GM15510 (cell line): ENCODE measurements around the gene E2F6.

ENCODE experiments used
- POLR2A ChIP-seq: IDR thresholded peaks from 3 replicates; pipeline ENCODE4 v1.6.1; 2011; ENCODE audit warnings: borderline replicate concordance; ENCODE audit not compliant: insufficient read length; ENCODE audit errors: extremely low read depth

E2F6 gene, protein sequence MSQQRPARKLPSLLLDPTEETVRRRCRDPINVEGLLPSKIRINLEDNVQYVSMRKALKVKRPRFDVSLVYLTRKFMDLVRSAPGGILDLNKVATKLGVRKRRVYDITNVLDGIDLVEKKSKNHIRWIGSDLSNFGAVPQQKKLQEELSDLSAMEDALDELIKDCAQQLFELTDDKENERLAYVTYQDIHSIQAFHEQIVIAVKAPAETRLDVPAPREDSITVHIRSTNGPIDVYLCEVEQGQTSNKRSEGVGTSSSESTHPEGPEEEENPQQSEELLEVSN

DNA sequence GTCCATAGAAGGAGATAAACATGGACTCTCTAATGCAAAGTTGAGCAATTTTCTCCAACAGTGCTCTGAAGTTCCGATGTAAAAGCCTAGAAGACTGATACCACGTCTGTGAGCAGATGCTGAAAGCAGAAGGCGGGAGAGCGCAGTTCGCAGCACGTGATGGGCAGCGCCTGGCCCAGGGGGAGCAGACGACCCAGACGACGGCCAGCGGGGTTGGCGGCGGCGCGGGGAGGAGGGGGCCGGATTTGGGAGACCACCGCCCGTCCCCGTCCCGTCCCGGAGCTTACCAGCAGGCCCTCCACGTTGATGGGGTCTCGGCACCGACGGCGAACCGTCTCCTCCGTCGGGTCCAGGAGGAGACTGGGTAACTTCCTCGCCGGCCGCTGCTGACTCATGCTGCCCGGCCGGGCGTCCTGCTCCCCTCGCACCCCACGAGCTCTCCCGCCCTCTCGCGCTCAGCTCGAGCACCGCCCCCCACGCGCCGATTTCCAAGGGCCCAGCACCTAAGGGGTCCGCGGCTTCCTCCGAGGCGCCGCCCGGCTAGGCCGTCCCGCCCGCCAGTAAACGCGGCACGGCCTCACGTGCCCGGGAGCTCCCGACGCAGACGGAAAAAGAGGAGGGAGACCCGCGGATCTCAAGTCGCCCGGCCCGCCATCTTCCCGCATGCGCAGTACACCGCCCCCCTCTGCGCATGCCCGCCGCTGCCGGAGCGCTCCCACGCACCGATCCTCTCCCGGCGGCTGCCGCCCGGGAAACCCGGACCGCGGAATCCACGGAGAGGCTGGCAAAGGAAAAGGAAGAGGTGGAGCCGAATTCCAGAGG lies at the start of gene E2F6:
E2F6 (minus strand) TSS at position 677 of the 822 bp plus-strand sequence; CDS start at position 395, 282 bp downstream.
- TF ChIP-seq POLR2A: peak; percentile 47

DNA sequence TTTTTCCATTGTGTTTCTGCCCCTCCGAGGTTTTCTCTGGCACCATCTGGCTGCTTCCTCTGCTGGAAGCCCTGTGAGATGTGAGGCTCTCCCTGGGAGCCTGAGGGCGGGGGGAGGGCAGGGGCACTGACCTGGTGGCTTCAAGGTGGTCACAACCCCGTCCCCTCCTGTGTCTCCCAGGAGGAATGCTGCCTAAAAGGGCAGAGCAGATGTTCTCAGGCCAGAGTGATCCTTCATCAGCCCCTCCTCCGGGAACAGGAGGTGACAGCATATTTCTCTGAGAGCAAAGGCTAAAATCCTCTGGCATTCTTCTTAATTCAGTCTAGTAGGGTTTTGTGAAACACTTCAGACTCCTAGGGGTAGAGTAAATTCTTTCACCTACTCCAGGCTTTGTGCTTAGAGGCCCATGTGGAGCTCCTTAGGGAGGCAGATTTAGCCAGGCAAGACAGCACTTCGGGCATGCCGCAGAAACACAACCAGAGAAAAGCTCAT lies 49.6 kb upstream of the E2F6 start:
- TF ChIP-seq POLR2A: no peak

DNA sequence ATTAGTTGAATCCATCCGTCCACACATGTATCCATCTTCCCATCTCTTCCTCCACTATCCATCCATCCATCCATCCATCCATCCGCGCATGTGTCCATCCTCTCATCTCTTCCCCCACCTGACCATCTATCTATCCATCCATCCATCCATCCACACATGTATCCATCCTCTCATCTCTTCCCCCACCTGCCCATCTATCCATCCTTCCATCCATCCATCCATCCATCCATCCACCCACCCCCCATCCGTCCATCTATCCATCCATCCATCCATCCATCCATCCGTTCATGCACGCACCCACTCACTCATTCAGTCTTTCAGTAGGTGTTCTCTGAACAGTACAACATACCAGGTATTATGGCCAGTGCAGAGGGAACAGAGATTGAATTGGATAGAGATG lies 48.9 kb upstream of the E2F6 start:
- no peak for TF ChIP-seq POLR2A

DNA sequence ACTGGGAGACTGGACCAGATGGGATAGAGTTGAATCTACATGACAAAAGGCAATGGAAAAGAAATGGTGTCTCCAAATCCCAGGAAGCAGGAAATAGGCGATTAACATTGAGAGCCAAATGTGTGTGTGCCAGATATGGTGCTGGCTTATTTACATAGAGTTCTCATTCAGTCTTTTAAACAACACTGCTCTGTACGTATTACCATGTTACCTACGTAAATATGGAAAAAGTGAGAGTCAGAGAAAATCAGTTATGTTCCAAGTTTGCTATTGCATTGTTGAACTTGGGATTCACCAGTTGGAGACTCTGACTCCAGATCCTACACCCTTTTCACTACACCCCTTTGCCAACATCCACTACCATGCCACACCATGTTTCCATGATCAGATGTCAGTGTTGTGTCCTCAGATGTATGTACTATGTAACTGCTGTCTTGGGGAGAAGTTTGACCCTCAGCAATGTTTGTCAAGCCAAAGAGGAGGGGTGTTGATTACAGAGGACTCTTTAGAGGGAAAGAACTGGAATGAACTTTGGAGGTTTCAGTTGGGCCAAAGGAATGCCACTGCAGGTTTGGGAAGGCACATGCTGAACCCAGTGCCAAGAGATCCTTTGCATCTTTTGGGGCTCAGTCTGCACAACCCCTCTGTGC lies 48.2 kb upstream of the E2F6 start:
- no peak for TF ChIP-seq POLR2A

DNA sequence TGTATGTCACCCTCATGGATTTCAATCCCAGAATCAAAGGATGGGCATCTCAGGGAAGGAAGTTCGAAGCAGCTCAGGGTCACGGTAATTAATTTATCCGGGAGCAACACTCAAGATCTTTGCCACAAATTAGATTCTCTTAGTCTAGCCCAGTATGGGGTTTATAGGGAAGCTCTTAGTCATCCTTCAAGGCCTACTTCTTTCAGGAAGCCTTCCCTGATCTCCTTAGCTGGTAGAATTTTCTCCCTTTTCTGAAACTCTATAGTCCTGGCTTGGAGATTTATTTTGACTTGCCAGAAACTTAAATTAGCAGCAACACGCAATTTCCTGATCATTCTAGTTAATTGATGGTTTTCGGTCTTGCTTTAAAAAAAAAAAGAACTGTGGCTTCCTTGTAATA lies 47.4 kb upstream of the E2F6 start:
- TF ChIP-seq POLR2A: no peak

DNA sequence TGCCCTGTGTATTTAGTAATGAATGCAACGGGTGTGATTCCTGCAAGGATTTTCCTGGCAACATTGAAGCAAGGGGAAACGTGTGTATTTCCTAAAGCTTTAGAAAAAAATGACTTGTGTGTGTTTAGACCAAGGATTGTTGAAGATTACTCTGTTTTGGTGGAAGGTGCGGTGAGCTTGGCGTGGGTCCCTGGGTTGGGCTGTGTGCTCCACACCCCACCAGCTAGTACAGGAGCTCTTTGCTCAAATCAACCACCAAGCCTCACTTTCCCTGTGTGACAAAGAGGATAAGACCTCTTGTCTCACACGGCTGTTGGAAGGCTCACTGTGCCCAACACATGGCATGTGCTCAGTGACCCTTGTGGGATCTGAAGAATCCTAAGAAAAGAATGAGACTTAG lies 46.5 kb upstream of the E2F6 start:
- no peak for TF ChIP-seq POLR2A

DNA sequence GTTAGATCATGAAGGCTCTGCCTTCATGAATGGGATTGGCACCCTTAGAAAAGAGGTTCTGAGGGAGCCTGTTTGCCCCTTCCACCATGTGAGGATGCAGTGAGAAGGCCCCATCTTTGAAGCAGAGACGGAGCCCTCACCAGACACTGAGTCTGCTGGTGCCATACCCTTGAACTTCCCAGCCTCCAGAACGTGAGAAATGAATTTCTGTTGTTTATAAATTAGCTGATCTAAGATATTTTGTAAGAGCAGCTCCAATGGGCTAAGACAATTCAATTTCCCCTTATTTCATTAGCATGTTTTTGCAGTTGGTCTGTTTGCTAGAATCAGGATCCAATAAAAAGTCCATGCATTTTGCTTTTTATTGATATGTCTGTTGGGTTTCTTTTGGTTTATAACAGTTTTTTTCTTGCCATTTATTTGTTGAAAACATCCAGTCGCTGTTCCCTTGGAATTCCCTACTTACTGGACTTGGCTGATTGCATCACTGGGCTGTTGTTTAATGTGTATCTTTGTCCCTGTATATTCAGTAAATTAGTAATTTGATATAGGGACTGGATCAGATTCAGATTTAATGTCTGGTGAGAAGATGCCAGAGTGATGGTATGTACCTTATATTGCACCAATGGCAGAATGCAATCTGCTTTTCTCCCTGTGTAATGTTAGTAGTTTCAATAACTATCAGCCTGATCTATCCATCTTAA lies 43.8 kb upstream of the E2F6 start:
- TF ChIP-seq POLR2A: no peak

DNA sequence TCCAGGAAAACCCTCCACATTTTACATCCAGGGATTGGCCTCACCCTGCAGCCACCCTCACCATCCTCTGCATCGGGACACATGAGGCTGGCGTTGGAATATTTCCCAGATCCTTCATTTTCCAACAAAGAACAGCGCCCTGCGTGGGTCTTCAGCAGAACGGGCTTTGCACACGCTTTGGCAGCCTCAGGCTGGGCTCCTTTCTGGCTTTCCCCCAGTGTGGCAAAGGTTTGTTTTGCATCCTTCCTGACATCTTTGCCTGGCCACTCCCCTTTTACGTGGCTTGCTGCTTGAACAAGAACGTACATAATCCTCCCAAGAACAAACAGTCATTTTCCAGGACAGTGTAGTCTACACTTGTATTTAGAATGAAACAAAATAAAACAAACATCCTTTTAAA lies 42.3 kb upstream of the E2F6 start:
- no peak for TF ChIP-seq POLR2A

DNA sequence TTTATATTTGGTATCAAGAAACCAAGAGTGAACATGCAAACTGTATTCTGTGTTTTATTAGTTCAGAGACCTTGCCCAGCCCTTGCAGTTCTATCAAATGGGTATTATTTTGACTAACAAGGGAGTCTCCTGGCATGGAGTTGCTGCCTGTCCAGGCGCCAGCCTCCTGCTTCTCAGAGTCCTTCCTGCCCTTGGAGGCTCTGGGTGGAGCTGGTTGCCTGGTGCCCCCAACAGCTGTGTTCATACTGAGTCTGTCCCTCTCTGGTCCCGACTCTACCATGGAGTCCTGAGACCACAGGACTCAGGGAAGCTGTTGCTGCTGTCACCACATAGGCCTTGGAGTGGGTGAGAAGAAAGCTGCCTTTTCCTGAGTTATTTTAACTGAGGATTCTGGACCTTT lies 41.6 kb upstream of the E2F6 start:
- no peak for TF ChIP-seq POLR2A

DNA sequence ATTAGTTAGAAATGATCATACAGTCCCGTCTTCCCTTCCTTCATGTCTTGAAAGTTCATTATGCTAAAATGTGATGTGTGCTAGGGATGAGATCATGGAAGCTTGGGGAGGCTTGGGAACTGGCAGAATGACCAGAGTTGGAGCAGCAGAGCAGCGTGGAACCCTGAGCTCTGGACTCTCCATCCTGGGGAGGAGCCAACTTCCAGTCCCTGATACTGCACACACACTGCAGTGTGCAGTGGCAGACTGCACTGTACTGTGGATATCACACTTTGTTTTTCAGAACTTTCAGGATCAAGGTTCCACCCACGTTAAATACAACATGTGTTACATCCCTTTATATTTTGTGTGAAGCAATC lies 40.6 kb upstream of the E2F6 start:
- no peak for TF ChIP-seq POLR2A

DNA sequence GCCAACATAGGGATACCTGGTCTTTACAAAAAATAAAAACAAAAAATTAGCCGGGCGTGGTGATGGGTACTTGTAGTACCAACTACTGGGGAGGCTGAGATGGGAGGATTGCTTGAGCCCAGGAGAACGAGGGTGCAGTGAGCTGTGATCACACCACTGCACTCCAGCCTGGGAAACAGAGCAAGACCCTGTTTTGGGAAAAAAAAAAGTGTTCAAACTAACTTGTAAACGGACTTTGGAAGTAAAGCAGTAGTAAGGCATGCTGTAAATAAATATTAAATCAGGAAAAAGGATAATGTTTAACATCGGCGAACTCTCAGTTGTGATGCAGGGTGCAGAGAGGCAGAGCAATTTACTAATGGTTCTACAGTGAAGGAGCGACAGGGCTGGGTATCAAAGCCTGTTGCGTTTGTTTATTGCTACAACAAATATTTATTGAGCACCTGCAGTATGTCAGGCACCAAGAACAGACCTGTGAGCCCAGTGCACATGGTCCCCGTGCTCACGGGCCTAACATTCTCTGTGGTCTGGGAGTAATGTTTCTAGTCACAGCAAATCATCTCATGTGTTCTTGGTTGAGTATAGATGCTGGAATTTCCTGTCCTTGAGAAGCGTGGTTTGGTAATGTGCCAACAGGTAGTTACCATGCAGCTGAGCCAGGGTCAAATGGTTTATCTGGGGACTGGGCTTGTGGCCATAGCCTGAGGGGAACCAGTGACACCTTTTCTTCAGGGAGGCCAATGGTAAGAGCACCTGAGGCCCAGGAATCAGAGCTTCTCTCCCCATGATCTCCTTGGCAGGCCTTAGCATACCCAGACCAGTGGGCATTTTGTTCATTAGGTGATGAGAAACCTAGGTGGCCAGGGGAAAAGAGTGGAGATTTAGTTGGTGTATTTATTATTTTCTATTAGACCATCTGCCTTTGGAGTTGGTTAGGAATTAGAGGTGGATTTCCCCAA lies 40.0 kb upstream of the E2F6 start:
- no peak for TF ChIP-seq POLR2A

DNA sequence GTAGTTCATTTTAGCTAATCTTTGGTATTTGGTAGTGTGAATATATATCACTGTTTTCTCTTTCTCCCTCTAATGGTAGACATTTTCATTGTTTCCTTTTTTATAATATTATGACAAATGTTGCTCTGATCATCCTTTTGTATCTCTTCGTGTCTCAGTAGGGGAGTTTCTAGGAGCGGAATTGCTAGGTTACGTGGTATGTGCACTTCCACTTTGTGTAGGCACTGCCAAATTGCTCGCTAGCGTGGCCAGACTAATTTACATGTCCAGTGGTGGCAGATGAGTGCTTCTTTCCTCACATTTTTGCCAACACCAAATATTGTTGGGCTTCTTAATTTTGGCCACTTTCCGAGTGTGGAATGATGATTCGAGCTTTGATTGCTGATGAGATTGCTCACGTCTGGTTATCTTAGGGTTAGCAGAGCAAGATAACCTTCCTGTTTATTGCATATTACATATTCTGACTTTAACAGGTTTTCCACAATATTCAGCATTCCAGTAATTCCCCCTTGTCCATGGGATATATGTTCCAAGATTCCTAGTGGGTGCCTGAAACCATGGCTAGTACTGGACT lies 37.5 kb upstream of the E2F6 start:
- no peak for TF ChIP-seq POLR2A

DNA sequence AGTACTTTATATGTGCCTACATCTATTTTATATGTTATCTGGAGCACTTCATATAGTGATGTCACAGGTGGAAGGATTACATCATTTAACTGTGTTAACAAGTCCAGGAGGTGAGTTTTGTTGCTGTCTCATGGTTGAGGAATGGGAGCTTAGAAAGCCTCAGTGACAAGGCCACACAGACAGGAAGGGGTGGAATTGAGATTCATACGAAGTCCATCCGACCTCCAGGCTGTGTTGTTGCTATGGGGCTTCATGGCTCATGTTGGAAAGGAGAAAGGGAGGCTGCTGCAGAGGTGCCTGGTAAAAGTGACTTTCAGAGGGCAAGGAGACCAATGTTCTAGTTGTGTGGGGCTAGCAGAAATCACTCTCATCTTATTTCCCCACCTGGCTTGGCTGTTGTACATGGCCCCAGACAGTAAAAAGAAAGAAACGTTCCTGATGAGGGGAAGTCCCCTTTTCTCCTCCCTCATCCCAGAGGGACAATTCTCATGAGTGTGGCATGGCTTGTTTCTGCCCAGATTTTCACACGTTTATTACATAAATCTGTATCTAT lies 36.9 kb upstream of the E2F6 start:
- no peak for TF ChIP-seq POLR2A
